ENCODE results near the gene FBXW11.
"Not testable (repeated sequence)": the region's sequence is repeated elsewhere in the genome, so short reads cannot be mapped to it uniquely, and the experiment has no call there.

Gene FBXW11

DNA sequence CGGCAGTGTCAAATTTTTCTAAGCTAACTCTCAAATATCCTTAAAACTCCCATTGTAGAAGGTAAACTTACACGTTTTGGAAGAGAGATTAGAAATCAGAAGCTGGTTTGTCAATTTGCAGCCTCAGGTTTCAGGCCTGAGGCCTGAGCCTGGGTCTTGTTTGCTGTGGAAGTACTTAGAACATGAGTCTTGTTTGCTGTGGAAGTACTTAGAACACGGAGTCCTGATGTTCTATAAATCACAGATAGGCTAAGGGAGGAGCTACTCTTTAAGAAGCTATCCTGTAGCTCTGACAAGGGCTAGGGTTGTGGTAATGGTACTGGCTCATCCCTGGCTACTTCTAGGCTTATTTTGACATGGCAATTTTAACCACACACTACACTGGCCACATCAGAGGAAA, 97.8 kb downstream of the FBXW11 start:
- no peak for DNase-seq (ENCODE audit: low read depth)

DNA sequence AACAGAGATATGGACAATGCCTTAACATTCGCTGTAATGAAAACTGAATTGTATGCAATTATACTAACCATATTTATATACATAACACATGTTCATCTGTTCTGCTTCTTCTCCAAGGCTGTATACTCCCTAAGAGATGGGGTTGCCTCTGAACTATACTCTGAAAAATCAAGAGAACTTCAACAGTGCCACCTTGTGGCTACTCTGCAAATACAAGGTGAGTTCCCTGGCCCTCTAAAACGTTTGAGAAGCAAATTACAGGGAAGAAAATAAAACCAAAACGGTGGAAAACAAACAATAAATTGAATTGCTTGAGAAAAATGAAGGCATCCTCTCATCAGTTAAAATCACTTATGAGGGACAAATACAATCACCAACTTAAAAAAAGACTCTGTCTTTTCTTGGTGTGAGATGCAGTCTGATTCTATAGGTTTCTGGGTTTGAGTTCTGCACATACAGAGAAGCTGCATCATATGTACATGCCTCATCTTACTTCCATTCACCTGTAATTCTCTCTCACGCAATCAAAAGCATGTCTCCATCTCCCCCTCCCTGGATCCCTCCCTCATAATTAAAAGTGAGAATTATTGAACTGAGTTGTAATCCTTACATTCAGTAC, 98.6 kb downstream of the FBXW11 start:
- DNase-seq (ENCODE audit: low read depth): no peak

DNA sequence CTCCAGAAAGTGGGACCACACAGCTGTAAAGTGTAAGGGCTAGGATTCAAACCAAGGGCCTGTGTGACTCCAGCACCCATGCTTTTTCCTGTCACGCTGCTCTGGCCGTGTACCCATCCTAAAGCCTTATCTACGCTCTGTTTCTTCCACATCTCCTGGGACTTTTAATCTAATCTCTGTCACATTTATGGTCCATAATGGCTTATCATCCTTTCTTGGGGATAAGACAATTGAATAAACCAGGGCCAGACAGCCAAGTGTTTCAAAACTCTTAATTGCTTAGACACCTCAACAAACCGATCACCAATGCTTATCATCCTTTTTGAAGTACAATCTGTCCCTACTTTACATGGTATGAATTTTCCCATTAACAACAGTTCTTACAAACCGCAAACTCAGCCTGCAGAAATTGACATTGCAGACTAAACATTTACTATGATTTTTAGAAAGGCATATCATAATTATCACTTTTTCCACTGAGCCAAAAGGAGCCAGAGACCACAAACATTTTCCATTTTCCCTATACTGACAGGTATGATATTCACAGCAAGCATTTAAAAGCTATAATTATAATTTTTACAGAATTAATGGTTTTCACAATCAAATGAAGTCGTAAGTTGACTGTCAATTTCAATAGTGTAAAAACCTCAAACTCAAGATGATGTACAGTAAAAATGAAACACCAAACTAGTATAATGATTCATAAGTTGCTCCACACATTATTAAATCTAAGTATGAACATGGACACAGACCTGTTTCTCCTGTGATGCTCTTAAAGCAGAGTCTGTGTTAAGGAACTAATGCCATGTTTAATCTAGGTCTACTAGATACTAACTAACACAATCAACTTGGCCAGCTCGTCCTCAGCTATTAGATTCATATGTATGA, 99.5 kb downstream of the FBXW11 start:
- DNase-seq (ENCODE audit: low read depth): no peak

DNA sequence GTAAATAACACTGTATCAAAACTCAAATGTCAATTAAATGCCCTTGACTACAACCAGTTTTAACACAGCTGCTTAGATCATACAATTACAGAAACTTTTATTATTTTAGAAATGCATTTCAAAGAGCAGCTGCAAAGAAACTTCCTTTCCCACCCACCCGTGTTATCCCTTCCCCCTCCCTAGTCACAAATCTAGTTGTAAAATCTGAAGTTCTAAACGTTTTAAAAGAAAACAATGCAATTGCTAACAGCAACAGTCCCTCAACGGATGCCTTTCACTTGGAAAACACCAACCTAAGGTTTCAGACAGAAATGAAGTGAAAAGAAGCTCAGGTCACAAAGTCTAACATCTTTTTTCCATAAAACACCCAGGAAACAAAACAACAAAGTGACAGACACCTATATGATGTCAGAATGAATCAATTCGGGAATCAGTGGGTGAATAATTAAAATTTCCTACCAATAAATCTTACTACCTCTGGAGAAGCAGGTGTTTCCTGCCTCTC, 100.3 kb downstream of the FBXW11 start:
- DNase-seq (ENCODE audit: low read depth): no peak

DNA sequence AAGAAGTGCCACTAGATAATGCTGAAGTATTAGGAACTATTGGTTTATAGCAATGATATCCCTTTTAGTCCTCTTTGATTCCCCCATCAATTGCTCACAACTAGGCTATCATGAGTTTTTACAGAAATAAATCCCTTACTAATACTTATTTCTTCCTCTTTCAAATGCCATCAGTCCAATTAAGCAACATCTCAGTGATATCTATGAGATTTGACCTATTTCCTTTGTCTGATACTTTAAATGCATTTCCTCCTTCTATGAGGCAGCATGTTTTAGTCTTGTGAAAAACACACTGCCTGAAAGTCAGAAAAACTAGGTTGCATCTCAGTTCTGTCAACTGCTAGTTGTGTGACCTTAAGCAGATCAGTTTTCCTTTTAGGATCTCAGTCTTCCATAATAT, 101.6 kb downstream of the FBXW11 start:
- no peak for DNase-seq (ENCODE audit: low read depth)

DNA sequence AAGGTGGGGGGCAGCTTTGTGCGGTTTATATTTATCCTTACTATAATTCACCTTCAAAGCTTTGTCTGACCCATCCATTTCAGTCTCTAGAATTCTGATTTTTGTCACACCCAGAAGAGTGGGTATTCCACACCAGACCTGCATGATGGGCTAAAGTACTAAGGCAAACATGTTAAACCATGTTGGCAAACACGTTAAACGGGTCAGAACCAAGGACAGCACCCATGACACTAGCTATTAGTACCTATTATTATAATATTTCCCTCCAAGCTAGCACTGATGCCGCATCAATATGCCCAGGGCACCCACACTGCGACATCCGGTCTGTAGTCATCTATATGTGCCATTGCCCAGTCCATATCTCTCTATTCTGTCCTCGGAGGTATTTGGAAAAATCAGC, 104.7 kb downstream of the FBXW11 start:
- DNase-seq (ENCODE audit: low read depth): no peak

DNA sequence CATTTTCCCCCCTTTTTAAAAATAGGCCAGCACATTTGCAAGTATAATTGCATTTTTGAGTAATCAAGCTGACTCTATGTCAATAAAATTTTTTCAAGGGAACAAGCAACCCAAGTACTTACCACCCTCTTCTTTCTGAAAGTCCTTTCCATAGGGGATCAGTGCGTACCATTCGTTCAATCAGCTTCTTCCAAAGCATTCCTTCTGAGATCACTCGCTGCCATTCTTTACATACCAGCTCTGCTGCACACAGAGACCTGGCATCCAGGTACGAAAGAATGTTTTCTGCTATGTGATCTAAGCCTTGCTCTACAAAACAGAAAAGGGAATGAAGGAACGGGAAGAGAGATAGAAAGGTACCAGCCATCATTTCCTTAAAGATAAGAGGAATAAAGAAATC, 106.6 kb downstream of the FBXW11 start:
- DNase-seq (ENCODE audit: low read depth): no peak

DNA sequence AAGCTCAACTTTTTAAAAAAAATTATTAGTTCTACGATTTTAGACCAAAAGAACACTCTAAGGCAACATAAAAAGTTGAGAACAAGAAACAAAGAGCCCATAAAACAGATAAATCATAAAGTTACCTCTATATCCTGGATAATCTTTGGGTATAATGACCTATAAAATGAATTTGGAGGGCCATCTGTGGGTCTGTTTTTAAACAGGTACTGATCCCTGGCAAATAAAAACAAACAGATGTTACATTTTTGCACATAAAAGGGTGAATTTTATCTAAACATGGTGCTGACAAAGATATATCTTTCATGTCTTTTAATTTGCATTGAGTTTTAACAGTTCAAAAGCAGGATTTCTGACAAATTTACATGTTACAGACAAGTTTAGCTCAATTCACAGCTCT, 107.6 kb downstream of the FBXW11 start:
- no peak for DNase-seq (ENCODE audit: low read depth)

DNA sequence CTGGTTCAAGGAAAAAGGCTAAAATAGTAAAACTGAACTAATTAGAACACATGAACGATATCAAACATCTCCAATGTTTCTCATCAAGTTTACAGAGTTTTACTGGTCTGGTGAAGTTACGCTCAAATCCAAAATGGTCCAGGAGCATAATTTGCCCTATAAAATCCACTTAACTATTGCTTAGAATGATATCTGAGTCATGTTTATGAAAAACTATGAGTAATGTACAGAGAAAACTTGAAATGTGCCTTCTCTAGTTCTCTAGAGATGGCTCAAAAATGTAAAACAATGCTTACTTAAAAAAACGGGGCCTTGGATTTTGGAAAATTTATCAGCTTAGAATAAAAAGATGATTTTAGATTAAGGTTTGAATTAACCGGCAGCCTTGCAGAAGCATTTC, 108.1 kb downstream of the FBXW11 start:
- no peak for DNase-seq (ENCODE audit: low read depth)

DNA sequence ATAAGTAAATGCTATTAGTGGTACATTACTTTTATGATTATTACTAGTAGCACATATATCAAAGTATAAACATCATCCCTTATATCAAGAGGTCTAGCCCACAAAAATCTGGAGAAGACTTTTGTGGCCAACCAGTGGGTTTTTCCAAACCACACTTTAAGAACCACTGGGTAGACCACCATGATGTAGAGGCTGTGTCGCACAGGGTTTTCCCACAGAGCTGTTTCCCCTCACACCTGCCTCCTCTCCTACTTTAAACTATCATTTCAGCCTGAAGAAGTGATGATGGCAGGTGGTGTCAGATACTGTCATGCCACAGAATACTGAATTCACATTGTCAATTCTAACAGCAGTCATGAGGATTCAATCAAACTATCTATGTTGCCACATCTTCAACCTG, 109.2 kb downstream of the FBXW11 start:
- DNase-seq (ENCODE audit: low read depth): no peak

DNA sequence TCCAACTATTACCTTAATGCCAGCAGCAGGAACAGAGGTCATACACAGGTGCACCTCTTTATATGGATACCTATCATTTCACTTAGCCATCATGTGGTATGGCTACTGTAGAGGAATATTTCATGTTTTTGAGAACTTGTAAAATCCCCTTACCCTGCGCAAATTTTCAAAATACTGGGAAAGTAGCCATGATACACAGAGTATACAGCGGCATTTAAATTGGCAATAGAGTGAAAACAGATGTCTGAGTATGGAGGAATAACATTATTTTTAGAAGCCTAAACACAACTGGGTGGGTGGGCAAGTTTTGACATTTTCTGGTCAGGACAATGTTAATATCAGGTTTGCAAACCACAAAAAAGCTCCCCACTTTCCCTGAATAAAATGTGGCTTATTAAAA, 111.4 kb downstream of the FBXW11 start:
- no peak for DNase-seq (ENCODE audit: low read depth)

DNA sequence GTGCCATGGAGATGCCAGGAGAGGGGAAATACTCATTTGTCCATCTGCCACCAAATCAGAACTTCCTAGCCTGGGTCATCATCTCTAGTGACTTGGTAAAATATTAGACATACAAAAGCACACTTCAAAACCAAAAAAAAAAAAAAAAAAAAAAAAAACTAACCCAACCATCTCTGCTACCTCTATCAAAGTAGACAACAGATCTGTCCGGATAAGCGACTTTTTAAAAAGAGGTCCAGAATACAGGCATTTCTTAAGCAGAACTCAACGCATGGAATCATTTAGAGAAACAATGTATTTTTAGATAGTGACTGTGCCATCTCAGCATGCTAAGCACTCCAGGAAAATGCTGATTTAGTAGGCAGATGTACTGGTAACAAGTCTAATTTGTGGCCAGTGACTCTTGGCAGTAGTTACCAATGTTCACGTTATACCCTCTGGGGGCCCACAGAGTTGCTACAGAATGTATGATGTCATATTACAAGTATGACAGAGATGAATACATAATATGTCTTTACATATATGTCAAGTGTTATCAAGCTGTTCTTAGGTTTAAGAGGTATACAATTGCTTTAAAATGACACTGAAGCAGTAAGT, 113.0 kb downstream of the FBXW11 start:
- DNase-seq (ENCODE audit: low read depth): no peak

DNA sequence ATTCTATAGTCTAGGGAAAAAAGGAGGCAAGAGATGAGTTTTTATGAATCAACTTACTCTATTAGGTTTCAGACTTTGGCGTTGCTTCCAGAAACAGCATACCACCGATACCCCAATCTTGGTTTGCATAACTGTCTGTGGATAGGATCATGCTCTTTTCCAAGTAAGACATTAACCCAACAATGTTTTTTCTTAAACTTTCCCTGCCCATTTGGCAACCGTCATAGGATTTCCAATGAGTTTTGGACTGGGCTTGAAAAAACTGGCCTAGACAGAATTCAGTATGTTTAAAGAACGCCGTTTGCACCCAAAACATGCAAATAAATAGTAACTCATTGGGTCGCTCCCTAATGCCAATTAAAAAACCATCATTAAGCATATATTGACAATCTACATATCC, 114.8 kb downstream of the FBXW11 start:
- DNase-seq (ENCODE audit: low read depth): no peak

DNA sequence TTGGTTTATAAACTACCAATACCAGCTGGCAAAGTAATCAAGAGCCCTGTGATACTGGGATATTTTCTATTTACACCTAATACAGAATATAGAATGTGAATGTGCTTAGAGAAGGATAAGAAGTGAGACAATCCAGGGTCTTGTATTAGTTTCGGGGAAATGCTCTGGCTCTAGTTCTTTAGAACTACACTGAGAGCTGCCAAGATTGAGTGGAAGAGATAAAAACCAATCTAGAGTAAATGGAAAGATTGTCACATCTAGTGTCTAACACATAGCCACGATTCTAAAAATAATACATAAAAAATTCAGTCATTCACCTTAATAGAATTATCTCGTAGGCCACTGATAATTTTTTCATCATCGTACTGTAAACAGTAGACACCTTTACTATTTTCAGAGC, 115.3 kb downstream of the FBXW11 start:
- no peak for DNase-seq (ENCODE audit: low read depth)

DNA sequence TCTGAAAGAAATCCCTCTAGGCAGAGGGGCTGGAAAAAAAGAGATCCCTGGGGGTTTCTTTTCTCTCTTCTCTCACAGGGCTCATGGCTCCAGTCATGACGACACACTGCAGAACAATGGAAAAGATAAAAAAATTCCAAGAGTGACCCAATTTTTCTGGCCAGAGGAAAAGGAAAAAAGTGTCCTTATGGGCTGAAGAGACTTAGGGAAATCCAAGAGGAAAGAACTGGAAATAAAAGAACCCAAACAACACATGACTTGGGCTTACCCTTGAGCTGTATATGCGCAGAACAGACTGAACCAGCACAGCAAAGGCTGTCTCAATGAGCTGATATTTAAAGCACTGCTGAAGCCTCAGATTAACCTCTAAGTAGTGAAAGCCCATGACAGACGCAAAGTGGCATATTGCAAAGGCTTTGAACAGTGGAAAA, 118.4 kb downstream of the FBXW11 start:
- no peak for DNase-seq (ENCODE audit: low read depth)

DNA sequence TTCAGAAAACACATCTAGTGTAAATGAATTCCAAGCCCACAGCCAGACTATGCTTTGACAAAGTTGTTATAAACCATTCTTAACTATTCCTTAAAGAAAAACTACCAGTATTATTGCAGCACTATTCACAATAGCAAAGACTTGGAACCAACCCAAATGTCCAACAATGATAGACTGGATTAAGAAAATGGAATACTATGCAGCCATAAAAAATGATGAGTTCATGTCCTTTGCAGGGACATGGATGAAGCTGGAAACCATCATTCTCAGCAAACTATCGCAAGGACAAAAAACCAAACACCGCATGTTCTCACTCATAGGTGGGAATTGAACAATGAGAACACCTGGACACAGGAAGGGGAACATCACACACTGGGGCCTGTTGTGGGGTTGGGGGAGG, 120.4 kb downstream of the FBXW11 start:
- DNase-seq (ENCODE audit: low read depth): not testable (repeated sequence)

DNA sequence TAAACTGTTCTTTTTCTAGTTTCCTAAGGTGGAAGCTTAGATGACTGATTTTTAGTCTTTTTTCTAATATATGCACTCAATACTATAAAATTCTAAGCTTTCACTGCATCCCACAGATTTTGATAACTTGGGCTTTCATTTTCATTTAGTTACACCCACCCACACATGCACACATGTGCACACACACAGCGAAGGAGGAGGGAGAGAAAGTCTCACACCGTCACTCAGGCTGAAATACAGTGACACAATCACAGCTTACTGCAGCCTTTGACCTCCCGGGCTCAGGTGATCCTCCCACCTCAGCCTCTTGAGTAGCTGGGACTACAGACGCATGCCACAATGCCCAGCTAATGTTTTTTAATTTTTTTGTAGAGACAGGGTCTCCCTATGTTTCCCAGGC, 124.3 kb downstream of the FBXW11 start:
- DNase-seq (ENCODE audit: low read depth): no peak

DNA sequence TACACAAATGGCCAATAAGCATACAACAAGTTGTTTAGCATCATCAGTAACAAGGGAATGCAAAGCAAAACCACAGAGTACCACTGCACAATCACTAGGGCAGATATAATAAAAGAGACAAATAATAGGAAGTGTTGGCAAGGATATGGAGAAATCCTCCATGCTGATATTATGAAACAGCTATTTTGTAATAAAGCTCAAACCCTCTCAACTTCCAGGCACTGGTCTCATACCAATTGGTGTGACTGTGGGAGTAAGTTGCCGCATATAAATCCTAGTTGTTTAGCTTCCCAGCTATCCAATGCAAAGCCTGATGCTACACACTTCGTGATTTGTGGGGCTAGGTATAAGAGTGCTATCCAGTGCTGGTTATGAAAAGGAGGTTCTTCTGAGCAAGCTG, 132.2 kb downstream of the FBXW11 start:
- no peak for DNase-seq (ENCODE audit: low read depth)

DNA sequence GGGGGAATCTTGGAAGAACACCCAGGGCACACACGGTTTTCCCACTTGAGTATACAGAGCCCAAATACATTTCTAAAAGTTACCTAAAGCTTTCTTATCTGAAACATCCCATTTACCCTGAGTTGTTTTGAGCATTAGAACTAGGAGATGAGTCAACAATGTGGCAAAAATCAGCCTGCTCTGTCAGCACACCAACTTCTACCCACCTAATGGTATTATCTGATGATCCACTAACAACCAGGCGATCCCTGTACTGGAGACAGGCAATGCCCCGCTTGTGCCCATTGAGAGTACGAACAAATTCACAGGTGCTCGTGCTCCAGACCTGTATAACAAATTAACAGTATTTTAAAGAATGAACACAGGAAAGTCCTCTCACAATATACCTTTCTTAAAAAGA, 133.8 kb downstream of the FBXW11 start:
- no peak for DNase-seq (ENCODE audit: low read depth)

DNA sequence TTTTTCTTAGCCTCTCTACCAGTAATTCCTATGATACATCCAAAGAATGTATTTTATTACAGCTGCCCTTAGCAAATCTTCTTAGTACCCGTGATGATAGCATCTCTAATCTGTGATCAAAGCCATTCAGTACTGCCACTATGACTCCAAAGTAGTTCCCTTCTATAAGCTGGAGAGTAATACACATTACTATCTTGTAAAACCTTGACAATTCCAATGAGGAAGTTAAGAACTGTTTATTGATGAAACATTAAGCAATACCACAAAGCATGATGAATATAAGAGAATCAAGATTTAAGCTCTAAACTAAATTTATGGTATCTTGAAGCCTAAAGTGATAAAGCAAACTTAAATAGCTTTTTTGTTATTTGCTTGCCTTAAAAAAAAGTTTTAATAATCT, 134.7 kb downstream of the FBXW11 start:
- no peak for DNase-seq (ENCODE audit: low read depth)

DNA sequence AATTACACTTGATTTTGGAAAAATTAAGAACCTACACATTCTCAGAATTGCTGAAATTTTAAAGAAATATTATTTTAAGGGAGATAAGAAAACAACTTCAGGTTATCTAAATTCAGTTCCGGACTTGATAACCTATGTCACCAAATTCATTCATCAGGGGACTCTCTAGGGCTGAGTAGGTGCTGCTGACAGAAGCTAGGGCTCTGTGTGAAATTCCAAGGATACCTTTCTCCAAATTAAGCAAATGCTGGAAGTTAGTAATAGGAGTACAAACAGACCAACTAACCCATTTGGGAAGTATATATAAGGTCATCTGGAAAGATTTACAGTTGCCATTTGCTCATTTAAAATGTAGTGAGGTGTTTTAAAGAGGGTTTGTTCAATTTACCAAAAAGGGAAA, 136.5 kb downstream of the FBXW11 start:
- DNase-seq (ENCODE audit: low read depth): no peak

DNA sequence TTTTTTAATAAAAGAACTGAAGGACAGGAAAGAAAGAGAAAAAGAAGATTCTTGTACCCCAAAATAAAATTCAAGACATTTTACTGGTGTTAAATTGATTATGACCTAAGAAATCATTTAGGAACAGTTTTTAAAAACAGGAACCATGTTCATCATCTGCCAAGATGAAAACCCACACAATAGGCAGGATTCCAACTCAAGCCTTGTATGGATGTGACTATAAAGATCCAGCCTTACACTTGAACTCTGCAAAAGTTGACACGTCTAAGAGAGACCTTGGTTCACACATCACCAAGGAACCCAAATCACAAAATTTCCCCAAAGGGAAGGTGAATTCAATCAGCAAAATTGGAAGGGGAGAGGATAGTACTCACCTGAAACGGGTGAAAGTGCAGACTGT, 138.2 kb downstream of the FBXW11 start:
- DNase-seq (ENCODE audit: low read depth): no peak

DNA sequence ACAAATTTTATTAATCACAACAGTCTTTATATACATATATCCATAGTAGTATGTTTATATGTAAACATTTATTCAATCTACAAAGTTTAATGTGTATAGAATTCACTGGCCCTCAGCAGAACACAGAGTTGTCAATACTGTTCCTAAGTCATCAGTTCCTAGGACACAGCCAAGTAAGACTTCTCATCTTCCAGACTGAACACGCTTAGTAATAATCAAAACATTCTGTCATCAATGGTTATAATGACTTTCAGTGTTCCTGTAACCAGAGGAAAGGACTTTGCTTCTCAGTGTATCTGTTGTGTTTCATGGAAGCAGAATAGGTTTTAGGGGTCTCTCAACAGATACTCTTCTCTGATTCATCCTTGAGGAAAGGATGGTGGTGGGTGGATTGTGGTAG, 138.7 kb downstream of the FBXW11 start:
- no peak for DNase-seq (ENCODE audit: low read depth)

All from stimulated activated CD8-positive, alpha-beta memory T cell treated with anti-CD3 and anti-CD28 coated beads, Interleukin-12 subunit alpha, Interleukin-12 subunit beta, amount 100 ng/mL, for 4 hours (primary cell).